Body of pancreas (tissue), 4 donors: Measurements from ENCODE around the gene CNRIP1. TPM values are rescaled to one million over a fixed set of nuclear protein-coding genes. Genes with fewer than 3 reads are reported as not detected.

Experiments used
- ATAC-seq: fragments of 150-250 bp; one replicate; pipeline ENCODE4 v1.9.1; 2016
- DNase-seq, 4 donors: peaks; one replicate each; pipeline ENCODE4 v3.0.0-alpha.2; 2019
- H3K27ac ChIP-seq, 4 donors: fragments of 200-600 bp; sonication (generic); 1 replicate in 3 of 4; 2 replicates in 1 of 4; pipeline versions ENCODE4 v1.5.1 to v1.6.1; 2016 to 2019; ENCODE audit warnings: mild to moderate bottlenecking in 1 of 4, mixed read lengths in 1 of 4, moderate library complexity in 1 of 4
- H3K27me3 ChIP-seq, 2 donors: fragments of 200-600 bp; sonication (generic); one replicate each; pipeline ENCODE4 v1.6.0; 2016; ENCODE audit warnings: mild to moderate bottlenecking in 1 of 2
- H3K36me3 ChIP-seq, 2 donors: fragments of 200-600 bp; sonication (generic); replicated peaks in 1 of 2; 2 replicates each; pipeline ENCODE4 v1.5.1; 2016; ENCODE audit warnings: low read depth in 2 of 2; ENCODE audit not compliant: insufficient read depth in 1 of 2
- H3K4me1 ChIP-seq: fragments of 200-600 bp; sonication (generic); one replicate; pipeline ENCODE4 v1.6.0; 2016
- H3K4me3 ChIP-seq, 2 donors: fragments of 200-600 bp; sonication (generic); 1 replicate in 1 of 2; 2 replicates in 1 of 2; pipeline ENCODE4 v1.5.1; 2016 to 2019
- H3K9me3 ChIP-seq, 3 donors: fragments of 200-600 bp; sonication (generic); 1 replicate in 2 of 3; 2 replicates in 1 of 3; pipeline ENCODE4 v1.5.1; 2016
- CTCF ChIP-seq, 7 experiments: fragments of 450-650 bp in 4 of 7; fragments of 200-600 bp in 3 of 7; sonication (generic) in 3 of 7; IDR thresholded peaks; one replicate each; pipeline ENCODE4 v1.5.1; 2016 to 2019; ENCODE audit warnings: antibody characterized with exemption in 7 of 7
- POLR2A ChIP-seq, 3 donors: fragments of 450-650 bp; IDR thresholded peaks; one replicate each; pipeline ENCODE4 v1.6.1; 2016; ENCODE audit warnings: antibody characterized with exemption in 3 of 3, mild to moderate bottlenecking in 2 of 3
- WGBS, 2 donors: methylation state at CpG; one replicate each; pipeline ENCODE4 v1.1.5; 2017; 5-methylcytosine and 5-hydroxymethylcytosine counted together
- intact Hi-C: fragments of 100-400 bp; cut with DNase I; formaldehyde crosslinking; loops from one replicate; pipeline ENCODE4 v1.15.1; 2023
- total RNA-seq, 2 donors: library from RNA; depleted of rRNA; stranded (reverse); fragments of >200 nt; gene quantifications; one replicate each; pipeline ENCODE4 v1.1.0, GENCODE V29; 2016

CNRIP1 gene
- total RNA-seq, 2 donors from 2014 or later, result 2.6 to 5.7 TPM

DNA sequence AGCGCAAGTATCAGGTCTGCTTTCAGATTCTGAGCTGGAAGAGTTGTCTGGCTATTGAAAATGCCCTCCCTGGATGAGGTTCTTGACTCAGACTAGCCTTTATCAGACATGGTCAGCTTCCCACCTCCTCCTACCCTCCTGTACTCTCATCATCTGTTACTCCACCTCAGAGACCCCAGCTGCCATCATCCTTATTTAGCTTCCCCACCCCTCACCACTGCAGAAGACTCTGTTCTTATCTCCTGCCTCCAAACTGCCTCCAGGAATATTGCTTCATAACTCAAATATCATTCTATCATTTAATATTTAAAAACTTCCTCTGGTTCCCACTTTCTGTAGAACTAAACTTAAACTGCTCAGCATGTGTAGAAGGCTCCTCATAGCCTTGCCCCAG is 36.3 kb downstream of the CNRIP1 start:
- no peak overlapping the region for H3K4me3 ChIP-seq
- ATAC-seq (no peak), DNase-seq (no peak)
- no peak overlapping the region for H3K27ac ChIP-seq
- intact Hi-C loops, result no loop called here
- 90 to 100% methylated on average over 1 of the region's 1 CpG for WGBS, 2 donors
- H3K9me3 ChIP-seq, result no peaks in the 10 kb centered on the region
- no peaks in the 10 kb centered on the region for H3K36me3 ChIP-seq
- no peaks in the 10 kb centered on the region for H3K4me1 ChIP-seq
- no peak for TF ChIP-seq POLR2A (IDR thresholded peaks at IDR 0.05)
- TF ChIP-seq CTCF (IDR thresholded peaks at IDR 0.05), result no peak
- H3K27me3 ChIP-seq, result no peaks in the 10 kb centered on the region

GRCh38 chr2:68282811-68283418 is 36.8 kb downstream of the CNRIP1 start:
- intact Hi-C loops, result no loop called here

GRCh38 chr2:68280796-68281195 is 39.0 kb downstream of the CNRIP1 start:
- ATAC-seq (no peak), DNase-seq (no peak)
- TF ChIP-seq POLR2A (IDR thresholded peaks at IDR 0.05) (no peak), CTCF (IDR thresholded peaks at IDR 0.05) (no peak)
- no peak overlapping the region for H3K4me3 ChIP-seq
- no peaks in the 10 kb centered on the region for H3K4me1 ChIP-seq
- H3K27me3 ChIP-seq, result no peaks in the 10 kb centered on the region
- H3K36me3 ChIP-seq, result no peaks in the 10 kb centered on the region
- H3K9me3 ChIP-seq, result no peaks in the 10 kb centered on the region
- WGBS, 2 donors, result 77 to 93% methylated on average over 1 of the region's 1 CpG
- intact Hi-C loops, result no loop called here
- H3K27ac ChIP-seq, result no peak overlapping the region

More at GRCh38 chr2:68282811-68283418, 36.8 kb downstream of the CNRIP1 start:
- H3K4me1 ChIP-seq, result no peaks in the 10 kb centered on the region
- no peaks in the 10 kb centered on the region for H3K27me3 ChIP-seq
- no peak overlapping the region for H3K4me3 ChIP-seq
- TF ChIP-seq POLR2A (IDR thresholded peaks at IDR 0.05), result no peak
- TF ChIP-seq CTCF (IDR thresholded peaks at IDR 0.05), result peak; percentile 40 to 66 (median 64)
- DNase-seq, result peak in 1 of 4 donors; percentile 13
- no peaks in the 10 kb centered on the region for H3K9me3 ChIP-seq
- H3K27ac ChIP-seq, result no peak overlapping the region
- ATAC-seq, result no peak
- no peaks in the 10 kb centered on the region for H3K36me3 ChIP-seq
- 34 to 37% methylated on average over 5 of the region's 5 CpGs for WGBS, 2 donors

GRCh38 chr2:68280348-68280747 is 39.4 kb downstream of the CNRIP1 start:
- intact Hi-C loops, result no loop called here
- Histone ChIP-seq H3K4me3 (no peak overlapping the region), H3K9me3 (no peaks in the 10 kb centered on the region), H3K36me3 (no peaks in the 10 kb centered on the region), H3K27ac (no peak overlapping the region), H3K4me1 (no peaks in the 10 kb centered on the region), H3K27me3 (no peaks in the 10 kb centered on the region)
- DNase-seq (no peak), ATAC-seq (no peak)
- WGBS, 2 donors, result 69 to 70% methylated on average over 1 of the region's 1 CpG
- TF ChIP-seq POLR2A (IDR thresholded peaks at IDR 0.05) (no peak), CTCF (IDR thresholded peaks at IDR 0.05) (no peak)

DNA sequence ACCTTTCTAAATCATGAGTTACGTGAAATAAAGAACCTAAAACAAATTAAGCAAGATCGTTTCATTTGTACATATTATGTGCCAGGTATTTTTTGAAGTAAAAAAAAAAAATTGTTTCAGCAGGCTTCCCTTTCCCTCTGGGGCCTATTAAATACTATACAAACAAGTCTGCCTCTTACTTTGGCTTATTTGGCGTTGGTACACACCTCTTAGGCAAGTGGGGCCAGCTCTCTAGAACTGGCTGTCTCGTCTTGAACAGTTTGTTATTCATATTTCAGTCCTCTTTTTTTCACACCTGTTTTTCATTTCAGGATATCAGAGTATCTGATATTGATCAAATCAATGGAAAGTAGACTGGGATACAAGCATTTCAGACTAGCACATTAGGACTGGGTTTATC is 40.1 kb downstream of the CNRIP1 start:
- TF ChIP-seq POLR2A (IDR thresholded peaks at IDR 0.05), result no peak
- TF ChIP-seq CTCF (IDR thresholded peaks at IDR 0.05), result no peak
- H3K27me3 ChIP-seq, result no peaks in the 10 kb centered on the region
- 73% methylated on average over 4 of the region's 4 CpGs for WGBS, 2 donors
- DNase-seq (no peak), ATAC-seq (no peak)
- no peak overlapping the region for H3K27ac ChIP-seq
- H3K4me3 ChIP-seq, result no peak overlapping the region
- no peaks in the 10 kb centered on the region for H3K9me3 ChIP-seq
- no peaks in the 10 kb centered on the region for H3K4me1 ChIP-seq
- intact Hi-C loops, result loop anchor here (5.0 kb wide), 1 partner anchor 157 kb away; no protein-coding TSS in a partner anchor
- H3K36me3 ChIP-seq, result no peaks in the 10 kb centered on the region
